ACC112 (cell line): Measurements from ENCODE around the gene ATP13A3.

Source experiments
- H2AFZ ChIP-seq: fragments of 200-600 bp; sonication (generic); one replicate; pipeline ENCODE4 v1.6.0; 2017; ENCODE audit warnings: antibody characterized with exemption, low read length; ENCODE audit not compliant: unreplicated experiment
- H3K27ac ChIP-seq: fragments of 200-600 bp; sonication (generic); 2 replicates; pipeline ENCODE4 v1.5.1; 2014; ENCODE audit warnings: low read depth, mild to moderate bottlenecking, antibody characterized with exemption, low read length, moderate library complexity
- H3K27me3 ChIP-seq: fragments of 200-600 bp; sonication (generic); 2 replicates; pipeline ENCODE4 v1.6.1; 2014; ENCODE audit warnings: mild to moderate bottlenecking, antibody characterized with exemption, low read length, moderate library complexity, mixed read lengths; ENCODE audit not compliant: insufficient read depth
- H3K36me3 ChIP-seq: fragments of 200-600 bp; sonication (generic); 2 replicates; pipeline ENCODE4 v1.6.1; 2016; ENCODE audit warnings: mild to moderate bottlenecking, antibody characterized with exemption, low read length, moderate library complexity, mixed read lengths; ENCODE audit not compliant: insufficient read depth
- H3K4me1 ChIP-seq: fragments of 200-600 bp; sonication (generic); one replicate; pipeline ENCODE4 v1.6.1; 2016; ENCODE audit warnings: low read length, mixed read lengths; ENCODE audit not compliant: insufficient read depth, unreplicated experiment, control insufficient read depth
- H3K4me3 ChIP-seq: fragments of 200-600 bp; sonication (generic); 2 replicates; pipeline ENCODE4 v1.5.1; 2014; ENCODE audit warnings: mild to moderate bottlenecking, low read depth, low read length
- H3K79me2 ChIP-seq: fragments of 200-600 bp; sonication (generic); one replicate; pipeline ENCODE4 v1.6.0; 2016; ENCODE audit warnings: low read length; ENCODE audit not compliant: control insufficient read depth, unreplicated experiment, insufficient read depth

Gene ATP13A3

DNA sequence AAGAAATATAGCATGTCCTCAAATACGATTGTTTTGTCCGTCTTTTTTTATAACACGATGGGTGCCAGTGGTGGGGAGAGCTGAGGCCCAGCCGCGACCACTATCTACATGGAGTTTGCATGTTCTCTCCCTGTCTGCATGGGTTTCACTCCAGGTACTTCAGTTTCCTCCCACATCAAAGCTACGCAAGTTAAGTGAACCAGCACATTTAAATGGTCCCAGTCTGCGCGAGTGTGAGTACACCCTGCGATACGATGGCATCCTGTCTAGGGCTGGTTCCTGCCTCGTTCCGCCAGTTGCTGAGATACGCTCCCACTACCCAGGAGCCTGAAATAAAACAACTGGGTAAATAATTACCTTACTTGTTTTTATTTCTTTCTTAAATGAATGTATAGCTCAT, 40.6 kb downstream of the ATP13A3 start:
- Histone ChIP-seq H3K4me3 (no peak overlapping the region), H3K27ac (no peak overlapping the region), H3K79me2 (peaks cover 11% of the 10 kb centered on the region), H3K4me1 (no peaks in the 10 kb centered on the region), H2AFZ (no peak overlapping the region), H3K36me3 (peaks cover 49% of the 10 kb centered on the region), H3K27me3 (no peaks in the 10 kb centered on the region)

DNA sequence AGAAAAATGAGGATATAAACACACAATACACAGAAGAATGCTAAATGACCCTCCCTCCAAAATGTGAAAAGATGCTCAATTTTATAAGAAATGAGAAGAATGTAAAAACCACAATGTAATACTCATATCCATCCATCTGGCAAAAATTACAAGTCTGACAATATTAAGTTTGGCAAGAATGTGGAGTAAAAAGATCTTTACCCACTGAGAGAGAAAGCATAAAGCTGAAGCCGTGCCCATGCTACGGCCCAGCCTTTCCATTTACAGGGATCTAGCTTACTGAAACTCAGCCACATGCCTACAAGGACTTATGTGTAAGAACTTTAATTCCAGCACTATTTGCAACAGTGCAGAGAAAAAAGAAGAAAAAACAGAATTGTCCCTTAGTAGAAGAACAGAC, 42.9 kb downstream of the ATP13A3 start:
- no peak overlapping the region for H3K4me3 ChIP-seq
- peaks cover 48% of the 10 kb centered on the region for H3K36me3 ChIP-seq
- no peaks in the 10 kb centered on the region for H3K27me3 ChIP-seq
- no peak overlapping the region for H2AFZ ChIP-seq
- H3K79me2 ChIP-seq: peaks cover 14% of the 10 kb centered on the region
- H3K27ac ChIP-seq: no peak overlapping the region
- H3K4me1 ChIP-seq: no peaks in the 10 kb centered on the region

DNA sequence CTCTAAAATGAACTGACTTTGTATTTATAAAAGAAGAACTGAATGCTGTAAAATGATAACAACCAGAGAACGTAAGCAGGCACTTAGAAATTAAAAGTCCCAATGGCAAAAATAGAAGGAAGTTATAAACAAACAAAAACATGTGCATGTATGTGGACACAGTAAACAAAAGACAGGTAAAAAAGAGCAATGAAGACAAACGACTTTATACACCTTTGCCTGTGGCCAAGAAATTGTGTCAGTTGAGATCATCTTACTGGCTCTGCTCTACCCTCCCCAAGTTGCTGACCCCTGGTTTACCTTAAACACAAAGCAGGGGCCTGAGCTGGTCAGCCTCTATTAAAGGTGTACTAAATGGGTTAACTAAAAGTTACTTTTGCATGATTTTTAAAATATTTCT, 46.0 kb downstream of the ATP13A3 start:
- Histone ChIP-seq H3K27me3 (no peaks in the 10 kb centered on the region), H3K4me3 (no peak overlapping the region), H3K27ac (no peak overlapping the region), H3K4me1 (no peaks in the 10 kb centered on the region), H3K79me2 (peaks cover 11% of the 10 kb centered on the region), H2AFZ (no peak overlapping the region), H3K36me3 (peaks cover 47% of the 10 kb centered on the region)

DNA sequence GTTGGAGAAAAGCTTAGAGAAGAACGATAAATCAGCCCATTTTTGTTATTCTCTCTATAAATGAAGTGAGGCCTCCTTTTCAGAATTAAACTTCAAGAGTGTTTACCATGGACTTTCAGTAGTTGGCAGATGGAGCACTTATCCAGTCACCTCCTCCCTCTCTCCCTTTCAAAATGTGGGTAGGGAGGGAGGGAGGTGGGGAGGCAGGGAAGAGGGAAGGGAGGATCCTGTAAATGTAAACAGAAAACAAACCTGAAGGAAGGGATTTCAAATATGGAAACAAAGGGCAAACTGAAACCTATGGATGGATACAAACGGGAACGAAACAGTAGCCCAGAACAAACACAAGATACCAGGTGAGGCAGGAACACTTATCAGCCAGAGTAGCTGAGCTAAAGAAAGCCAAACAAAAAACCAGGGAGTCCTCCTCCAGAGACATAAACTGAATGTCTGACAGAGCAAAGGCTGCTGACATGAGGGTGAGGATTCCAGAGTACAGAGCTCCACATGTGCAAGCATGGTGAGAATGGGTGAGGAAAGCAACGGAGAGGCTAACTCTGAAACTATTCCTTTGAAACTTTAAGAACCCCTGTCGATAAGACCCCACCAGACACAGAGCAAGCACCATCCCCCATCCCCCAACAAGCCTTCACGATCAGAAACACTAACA, 46.8 kb downstream of the ATP13A3 start:
- no peak overlapping the region for H3K4me3 ChIP-seq
- H3K27me3 ChIP-seq: no peaks in the 10 kb centered on the region
- H3K79me2 ChIP-seq: peaks cover 14% of the 10 kb centered on the region
- H3K4me1 ChIP-seq: no peaks in the 10 kb centered on the region
- no peak overlapping the region for H2AFZ ChIP-seq
- no peak overlapping the region for H3K27ac ChIP-seq
- peaks cover 48% of the 10 kb centered on the region for H3K36me3 ChIP-seq

DNA sequence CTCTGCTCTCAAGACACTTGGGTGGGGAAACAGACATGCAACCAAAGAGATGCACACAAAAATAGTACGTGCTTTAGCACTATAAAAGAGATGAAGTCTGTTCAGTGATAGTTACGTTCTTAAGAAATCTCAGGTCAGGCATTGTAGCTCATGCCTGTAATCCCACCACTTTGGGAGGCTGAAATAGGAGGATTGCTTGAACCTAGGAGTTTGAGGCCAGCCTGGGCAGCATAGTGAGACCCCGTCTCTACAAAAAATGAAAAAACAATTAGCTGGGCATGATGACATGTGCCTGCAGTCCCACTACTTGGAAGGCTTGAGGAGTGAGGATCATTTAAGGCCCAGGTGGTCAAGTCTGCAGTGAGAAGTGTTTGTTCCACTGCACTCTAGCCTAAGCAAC, 52.3 kb downstream of the ATP13A3 start:
- no peak overlapping the region for H3K4me3 ChIP-seq
- peaks cover 8% of the 10 kb centered on the region for H3K79me2 ChIP-seq
- no peak overlapping the region for H2AFZ ChIP-seq
- H3K27ac ChIP-seq: no peak overlapping the region
- H3K36me3 ChIP-seq: peaks cover 76% of the 10 kb centered on the region
- H3K27me3 ChIP-seq: no peaks in the 10 kb centered on the region
- no peaks in the 10 kb centered on the region for H3K4me1 ChIP-seq

DNA sequence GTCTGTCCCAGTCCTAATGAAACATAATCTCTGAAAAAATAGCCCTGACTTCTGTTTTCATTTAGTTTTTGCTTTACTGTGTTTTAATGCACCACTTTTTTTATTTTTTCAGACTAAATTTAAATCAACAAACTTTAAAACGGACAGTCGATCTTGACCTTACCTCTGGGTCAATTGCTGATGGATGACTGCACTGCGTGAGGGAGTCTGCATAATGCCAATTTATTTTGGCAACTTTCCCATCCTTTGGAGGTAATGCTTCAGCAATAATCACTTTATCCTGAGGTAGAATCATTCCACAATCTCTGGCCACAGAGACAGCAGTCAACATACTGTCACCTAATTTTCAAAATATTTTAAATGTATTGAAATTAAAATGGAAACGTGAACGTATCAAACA, 55.2 kb downstream of the ATP13A3 start:
- no peaks in the 10 kb centered on the region for H3K27me3 ChIP-seq
- peaks cover 9% of the 10 kb centered on the region for H3K79me2 ChIP-seq
- H3K36me3 ChIP-seq: peaks cover 77% of the 10 kb centered on the region

DNA sequence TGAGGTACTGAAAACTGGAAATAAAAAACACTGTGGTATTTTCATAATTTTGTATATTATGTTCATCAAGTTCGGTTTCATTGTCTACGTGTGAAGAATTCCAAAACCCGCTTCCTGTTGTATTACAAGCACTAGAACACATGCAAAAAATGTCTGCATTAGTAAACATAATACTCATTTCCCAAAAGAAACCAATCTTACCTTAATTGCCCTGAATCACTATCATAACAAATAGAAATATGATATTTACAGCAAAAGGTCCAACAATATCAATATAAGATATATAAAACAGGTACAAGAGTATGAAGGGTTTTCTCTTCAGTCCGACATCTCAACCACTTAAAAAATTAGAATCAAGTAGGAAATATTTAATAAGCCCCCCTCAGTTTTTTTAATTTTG, 61.4 kb downstream of the ATP13A3 start:
- Histone ChIP-seq H3K79me2 (peaks cover 11% of the 10 kb centered on the region), H3K27me3 (no peaks in the 10 kb centered on the region), H3K4me3 (no peak overlapping the region), H2AFZ (no peak overlapping the region), H3K36me3 (peaks cover 46% of the 10 kb centered on the region), H3K27ac (peak overlapping the region; percentile 27; the same call in 1 of the 2 replicates), H3K4me1 (peaks cover 34% of the 10 kb centered on the region)

More for the DNA sequence above, 55.2 kb downstream of the ATP13A3 start:
- H3K4me3 ChIP-seq: no peak overlapping the region
- H2AFZ ChIP-seq: no peak overlapping the region
- no peaks in the 10 kb centered on the region for H3K4me1 ChIP-seq
- no peak overlapping the region for H3K27ac ChIP-seq

DNA sequence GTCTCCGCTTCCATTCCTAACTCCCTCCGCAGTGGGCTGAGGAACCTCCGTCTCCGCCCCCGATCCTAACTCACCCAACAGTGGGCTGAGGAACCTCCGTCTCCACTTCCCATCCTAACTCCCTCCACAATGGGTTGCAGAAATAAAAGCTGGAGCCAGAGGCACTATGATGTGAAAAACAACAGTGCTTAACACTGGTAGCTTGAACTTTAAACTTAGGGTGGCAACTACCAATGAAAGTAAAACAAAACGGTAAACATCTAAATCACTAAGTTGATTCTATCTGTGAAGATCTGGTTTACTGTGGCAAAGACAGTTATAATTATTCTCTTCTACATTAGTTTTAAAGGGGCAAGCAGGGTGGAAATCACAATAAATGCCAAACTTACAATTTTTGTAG, 61.8 kb downstream of the ATP13A3 start:
- peak overlapping the region; percentile 27; the same call in 1 of the 2 replicates for H3K27ac ChIP-seq
- peaks cover 15% of the 10 kb centered on the region for H3K79me2 ChIP-seq
- no peak overlapping the region for H3K4me3 ChIP-seq
- no peak overlapping the region for H2AFZ ChIP-seq
- H3K4me1 ChIP-seq: peaks cover 34% of the 10 kb centered on the region
- H3K27me3 ChIP-seq: no peaks in the 10 kb centered on the region
- H3K36me3 ChIP-seq: peaks cover 47% of the 10 kb centered on the region

DNA sequence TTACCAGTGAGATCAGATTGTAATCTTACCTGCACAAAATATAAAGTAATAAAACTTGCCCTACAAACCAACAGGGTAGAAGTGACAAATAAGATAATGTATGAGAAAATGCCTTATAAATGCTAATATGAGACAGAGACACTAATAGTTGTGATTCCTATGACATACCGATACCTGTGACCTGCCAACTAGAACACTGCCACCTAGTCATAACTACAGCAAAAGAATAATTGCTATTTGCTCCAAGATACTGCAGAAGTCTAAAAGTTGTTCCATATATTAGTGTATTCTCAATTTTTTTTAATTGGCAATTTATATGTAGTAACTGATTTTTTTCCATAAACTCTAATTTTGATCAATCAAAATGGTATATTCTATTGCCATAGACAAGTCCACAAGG, 62.4 kb downstream of the ATP13A3 start:
- H3K79me2 ChIP-seq: peaks cover 12% of the 10 kb centered on the region
- H3K4me1 ChIP-seq: peaks cover 34% of the 10 kb centered on the region
- H3K4me3 ChIP-seq: no peak overlapping the region
- H2AFZ ChIP-seq: no peak overlapping the region
- no peak overlapping the region for H3K27ac ChIP-seq
- peaks cover 45% of the 10 kb centered on the region for H3K36me3 ChIP-seq
- no peaks in the 10 kb centered on the region for H3K27me3 ChIP-seq

DNA sequence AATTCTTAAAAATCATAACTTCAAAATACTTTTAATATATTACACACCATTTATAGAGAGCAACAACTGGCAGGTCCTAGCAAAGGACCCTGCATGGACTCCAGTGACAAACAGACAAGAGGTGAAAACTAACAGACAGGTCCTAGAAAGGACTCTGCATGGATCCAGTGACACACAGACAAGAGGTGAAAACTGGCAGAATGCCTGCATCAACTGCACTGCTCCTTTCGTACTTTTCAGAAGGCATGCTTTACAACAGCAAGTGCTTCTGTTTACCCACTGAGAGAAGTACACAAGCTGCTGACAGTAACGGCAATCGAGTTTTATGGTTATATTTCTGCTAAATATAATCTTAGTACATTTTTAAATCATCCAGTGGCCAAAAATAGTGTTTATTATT, 63.5 kb downstream of the ATP13A3 start:
- peaks cover 49% of the 10 kb centered on the region for H3K36me3 ChIP-seq
- H3K79me2 ChIP-seq: peaks cover 18% of the 10 kb centered on the region
- H3K27ac ChIP-seq: 0 out of 2 replicates have a peak overlapping the region, but pooled peaks have one; percentile 34
- H3K27me3 ChIP-seq: no peaks in the 10 kb centered on the region
- peaks cover 34% of the 10 kb centered on the region for H3K4me1 ChIP-seq
- no peak overlapping the region for H3K4me3 ChIP-seq
- H2AFZ ChIP-seq: no peak overlapping the region

DNA sequence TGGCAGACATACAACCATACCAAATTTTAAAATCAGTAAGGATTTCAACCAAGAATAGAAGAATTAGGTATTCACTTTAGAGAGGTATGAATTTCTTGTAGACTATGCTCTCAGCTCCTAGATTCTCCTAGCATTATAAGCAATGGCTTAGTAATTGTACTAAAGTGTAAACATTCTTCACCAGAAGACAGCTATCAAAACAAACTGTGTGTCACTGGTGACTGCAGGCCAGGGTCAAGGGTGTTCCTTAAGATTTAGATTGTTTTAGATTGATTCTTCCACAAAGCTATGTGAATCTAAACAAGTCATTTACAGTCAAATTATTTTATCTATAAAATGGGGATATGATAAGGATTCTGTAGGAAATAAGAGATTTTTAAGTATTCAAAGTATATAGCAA, 64.6 kb downstream of the ATP13A3 start:
- Histone ChIP-seq H3K4me3 (no peak overlapping the region), H3K4me1 (peaks cover 34% of the 10 kb centered on the region), H3K79me2 (peaks cover 18% of the 10 kb centered on the region), H3K27ac (peak overlapping the region; percentile 34; the same call in 1 of the 2 replicates), H3K36me3 (peaks cover 43% of the 10 kb centered on the region), H2AFZ (no peak overlapping the region), H3K27me3 (no peaks in the 10 kb centered on the region)
